K562 (cell line): Measurements from ENCODE around the gene ERVH48-1. TPM values are rescaled to one million over a fixed set of nuclear protein-coding genes. Genes with fewer than 3 reads are reported as not detected.

ENCODE experiments used
- CHD4 ChIP-seq: fragments of 200-600 bp; sonication (generic); IDR thresholded peaks from 3 replicates; pipeline ENCODE4 v1.6.1; 2012; ENCODE audit warnings: low read depth, mild to moderate bottlenecking, mixed read lengths, low read length, inconsistent platforms; ENCODE audit not compliant: insufficient read depth, insufficient replicate concordance, poor library complexity, severe bottlenecking
- DIDO1 ChIP-seq: fragments of 450-650 bp; IDR thresholded peaks from 2 replicates; pipeline ENCODE4 v1.6.1; 2016; ENCODE audit warnings: low read depth, missing biosample characterization, missing genetic modification characterization
- EHMT2 ChIP-seq: fragments of 450-650 bp; IDR thresholded peaks from 2 replicates; pipeline ENCODE4 v1.6.1; 2018; ENCODE audit warnings: antibody characterized with exemption
- ESRRB ChIP-seq: fragments of 250-450 bp; sonication (Bioruptor Pico); IDR thresholded peaks from 2 replicates; pipeline ENCODE4 v1.5.0; 2020; ENCODE audit warnings: mild to moderate bottlenecking, moderate library complexity, borderline replicate concordance
- KAT8 ChIP-seq: fragments of 450-650 bp; IDR thresholded peaks from 2 replicates; pipeline ENCODE4 v1.6.1; 2016; ENCODE audit warnings: low read depth, mild to moderate bottlenecking
- OTX1 ChIP-seq: fragments of 450-650 bp; formaldehyde crosslinking; IDR thresholded peaks from 2 replicates; pipeline ENCODE4 v1.4.0; 2022; ENCODE audit warnings: mild to moderate bottlenecking
- SLC30A9 ChIP-seq: fragments of 250-450 bp; sonication (Bioruptor Pico); IDR thresholded peaks from 2 replicates; pipeline ENCODE4 v1.8.0; 2022; ENCODE audit warnings: mild to moderate bottlenecking, moderate library complexity
- WHSC1 ChIP-seq: IDR thresholded peaks from one replicate; pipeline ENCODE4 v1.6.1; 2012; ENCODE audit warnings: low read length, control low read depth, inconsistent platforms
- ZNF253 ChIP-seq: fragments of 250-450 bp; sonication (Bioruptor Pico); conservative IDR thresholded peaks from 2 replicates; pipeline ENCODE4 v1.6.1; 2021; ENCODE audit warnings: mild to moderate bottlenecking
- ZNF695 ChIP-seq: fragments of 450-650 bp; formaldehyde crosslinking; IDR thresholded peaks from 2 replicates; pipeline ENCODE4 v1.4.0; 2020; ENCODE audit warnings: mild to moderate bottlenecking, moderate library complexity
- polyA plus RNA-seq, 8 experiments: library from polyadenylated mRNA; depleted of rRNA in 4 of 8; stranded (reverse) in 5 of 8; unstranded in 3 of 8; fragments of >200 nt; fragmentation: Nextera tagmentation in 2 of 8; fragmentation: Illumina TruSeq in 1 of 8; extraction: Ambion mirVana in 2 of 8; extraction: Trizol in 1 of 8; gene quantifications; 2 replicates each; pipeline versions ENCODE4 v1.2.1 to v1.2.3, GENCODE V29; 2011 to 2014; ENCODE audit warnings: inconsistent platforms in 1 of 8, missing spikeins in 1 of 8
- total RNA-seq, 7 experiments: library from RNA; depleted of rRNA in 6 of 7; stranded (reverse); fragments of >200 nt in 6 of 7; fragmentation: Illumina TruSeq in 2 of 7; extraction: Trizol in 2 of 7; gene quantifications; 2 replicates each; pipeline versions ENCODE4 v1.2.1 to v1.2.3, GENCODE V29; 2011 to 2021; ENCODE audit warnings: low replicate concordance in 1 of 7
- TF ChIP-seq, protein P1 (sequence below): sonication (generic); formaldehyde crosslinking; IDR thresholded peaks from 2 replicates; pipeline ENCODE4 v1.8.0; 2023; ENCODE audit warnings: mild to moderate bottlenecking, missing genetic modification reagents
- TF ChIP-seq, protein P2 (sequence below): sonication (generic); formaldehyde crosslinking; IDR thresholded peaks from 2 replicates; pipeline ENCODE4 v1.8.0; 2022; ENCODE audit warnings: mild to moderate bottlenecking, low read depth, missing genetic modification reagents
- TF ChIP-seq, protein P3 (sequence below): fragments of 450-650 bp; formaldehyde crosslinking; IDR thresholded peaks from 2 replicates; pipeline ENCODE4 v1.4.0; 2022; ENCODE audit warnings: mild to moderate bottlenecking, moderate library complexity
- TF ChIP-seq, protein P4 (sequence below), 2 experiments: fragments of 450-650 bp in 1 of 2; sonication (generic) in 1 of 2; formaldehyde crosslinking in 1 of 2; IDR thresholded peaks; 2 replicates each; pipeline versions ENCODE4 v1.7.1 to v1.9.0; 2016 to 2022; ENCODE audit warnings: inconsistent platforms in 1 of 2, mild to moderate bottlenecking in 1 of 2, missing genetic modification reagents in 1 of 2

Gene ERVH48-1
- total and polyA plus RNA-seq, 9 of the 15 experiments (the other 6 are each of a cell fraction or from before 2014, with no cell fraction given) = 0.08 to 0.49 (median 0.16) TPM; not detected in 3

DNA sequence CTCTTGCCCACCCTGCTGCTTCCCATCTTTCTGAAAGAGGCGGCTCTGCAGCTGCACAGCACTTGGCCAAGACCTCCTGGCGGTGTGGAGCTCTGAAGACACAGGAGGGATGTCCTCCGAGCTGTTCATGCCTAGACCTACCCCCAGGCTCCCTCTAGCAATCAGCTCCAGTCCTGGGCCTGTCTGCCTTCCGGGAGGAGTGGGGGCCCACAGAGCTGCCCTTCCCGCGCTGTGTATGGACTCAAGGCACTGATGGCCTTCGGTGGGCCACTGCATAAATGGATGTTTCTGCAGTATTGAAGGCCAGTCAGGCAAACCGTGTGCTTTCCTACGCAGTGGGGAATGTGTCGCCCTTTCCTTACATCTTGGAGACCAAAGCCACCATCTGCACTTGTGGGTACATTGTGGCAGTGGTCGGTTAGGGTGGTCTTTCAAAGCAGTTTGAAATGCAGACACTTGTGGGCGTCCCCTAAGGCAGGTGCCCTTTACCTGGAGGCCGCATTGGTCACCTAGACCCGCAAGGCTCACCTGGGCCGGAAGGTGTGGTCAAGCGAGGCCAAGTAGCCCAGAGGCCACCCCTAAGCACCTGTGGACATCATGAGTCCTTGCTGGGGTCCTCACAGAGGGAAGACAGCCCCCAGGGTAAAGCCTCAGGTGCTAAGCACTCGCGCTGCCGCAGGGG, 48.0 kb upstream of the ERVH48-1 start (continued):
- TF ChIP-seq, protein P1, sequence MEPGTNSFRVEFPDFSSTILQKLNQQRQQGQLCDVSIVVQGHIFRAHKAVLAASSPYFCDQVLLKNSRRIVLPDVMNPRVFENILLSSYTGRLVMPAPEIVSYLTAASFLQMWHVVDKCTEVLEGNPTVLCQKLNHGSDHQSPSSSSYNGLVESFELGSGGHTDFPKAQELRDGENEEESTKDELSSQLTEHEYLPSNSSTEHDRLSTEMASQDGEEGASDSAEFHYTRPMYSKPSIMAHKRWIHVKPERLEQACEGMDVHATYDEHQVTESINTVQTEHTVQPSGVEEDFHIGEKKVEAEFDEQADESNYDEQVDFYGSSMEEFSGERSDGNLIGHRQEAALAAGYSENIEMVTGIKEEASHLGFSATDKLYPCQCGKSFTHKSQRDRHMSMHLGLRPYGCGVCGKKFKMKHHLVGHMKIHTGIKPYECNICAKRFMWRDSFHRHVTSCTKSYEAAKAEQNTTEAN = no peak
- TF ChIP-seq SLC30A9 (CRISPR knock-in tag) = no peak
- no peak for TF ChIP-seq KAT8
- TF ChIP-seq, protein P2, sequence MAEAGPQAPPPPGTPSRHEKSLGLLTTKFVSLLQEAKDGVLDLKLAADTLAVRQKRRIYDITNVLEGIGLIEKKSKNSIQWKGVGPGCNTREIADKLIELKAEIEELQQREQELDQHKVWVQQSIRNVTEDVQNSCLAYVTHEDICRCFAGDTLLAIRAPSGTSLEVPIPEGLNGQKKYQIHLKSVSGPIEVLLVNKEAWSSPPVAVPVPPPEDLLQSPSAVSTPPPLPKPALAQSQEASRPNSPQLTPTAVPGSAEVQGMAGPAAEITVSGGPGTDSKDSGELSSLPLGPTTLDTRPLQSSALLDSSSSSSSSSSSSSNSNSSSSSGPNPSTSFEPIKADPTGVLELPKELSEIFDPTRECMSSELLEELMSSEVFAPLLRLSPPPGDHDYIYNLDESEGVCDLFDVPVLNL = no peak
- TF ChIP-seq OTX1 (CRISPR knock-in tag) = 0 out of 2 replicates have a peak, but pooled peaks have one; percentile 10
- TF ChIP-seq, protein P3, sequence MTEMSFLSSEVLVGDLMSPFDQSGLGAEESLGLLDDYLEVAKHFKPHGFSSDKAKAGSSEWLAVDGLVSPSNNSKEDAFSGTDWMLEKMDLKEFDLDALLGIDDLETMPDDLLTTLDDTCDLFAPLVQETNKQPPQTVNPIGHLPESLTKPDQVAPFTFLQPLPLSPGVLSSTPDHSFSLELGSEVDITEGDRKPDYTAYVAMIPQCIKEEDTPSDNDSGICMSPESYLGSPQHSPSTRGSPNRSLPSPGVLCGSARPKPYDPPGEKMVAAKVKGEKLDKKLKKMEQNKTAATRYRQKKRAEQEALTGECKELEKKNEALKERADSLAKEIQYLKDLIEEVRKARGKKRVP (CRISPR knock-in tag) = 0 out of 2 replicates have a peak, but pooled peaks have one; percentile 26
- no peak for TF ChIP-seq ZNF695 (CRISPR knock-in tag)
- peak; percentile 58 for TF ChIP-seq WHSC1
- no peak for TF ChIP-seq DIDO1 (tag)
- TF ChIP-seq, protein P4, sequence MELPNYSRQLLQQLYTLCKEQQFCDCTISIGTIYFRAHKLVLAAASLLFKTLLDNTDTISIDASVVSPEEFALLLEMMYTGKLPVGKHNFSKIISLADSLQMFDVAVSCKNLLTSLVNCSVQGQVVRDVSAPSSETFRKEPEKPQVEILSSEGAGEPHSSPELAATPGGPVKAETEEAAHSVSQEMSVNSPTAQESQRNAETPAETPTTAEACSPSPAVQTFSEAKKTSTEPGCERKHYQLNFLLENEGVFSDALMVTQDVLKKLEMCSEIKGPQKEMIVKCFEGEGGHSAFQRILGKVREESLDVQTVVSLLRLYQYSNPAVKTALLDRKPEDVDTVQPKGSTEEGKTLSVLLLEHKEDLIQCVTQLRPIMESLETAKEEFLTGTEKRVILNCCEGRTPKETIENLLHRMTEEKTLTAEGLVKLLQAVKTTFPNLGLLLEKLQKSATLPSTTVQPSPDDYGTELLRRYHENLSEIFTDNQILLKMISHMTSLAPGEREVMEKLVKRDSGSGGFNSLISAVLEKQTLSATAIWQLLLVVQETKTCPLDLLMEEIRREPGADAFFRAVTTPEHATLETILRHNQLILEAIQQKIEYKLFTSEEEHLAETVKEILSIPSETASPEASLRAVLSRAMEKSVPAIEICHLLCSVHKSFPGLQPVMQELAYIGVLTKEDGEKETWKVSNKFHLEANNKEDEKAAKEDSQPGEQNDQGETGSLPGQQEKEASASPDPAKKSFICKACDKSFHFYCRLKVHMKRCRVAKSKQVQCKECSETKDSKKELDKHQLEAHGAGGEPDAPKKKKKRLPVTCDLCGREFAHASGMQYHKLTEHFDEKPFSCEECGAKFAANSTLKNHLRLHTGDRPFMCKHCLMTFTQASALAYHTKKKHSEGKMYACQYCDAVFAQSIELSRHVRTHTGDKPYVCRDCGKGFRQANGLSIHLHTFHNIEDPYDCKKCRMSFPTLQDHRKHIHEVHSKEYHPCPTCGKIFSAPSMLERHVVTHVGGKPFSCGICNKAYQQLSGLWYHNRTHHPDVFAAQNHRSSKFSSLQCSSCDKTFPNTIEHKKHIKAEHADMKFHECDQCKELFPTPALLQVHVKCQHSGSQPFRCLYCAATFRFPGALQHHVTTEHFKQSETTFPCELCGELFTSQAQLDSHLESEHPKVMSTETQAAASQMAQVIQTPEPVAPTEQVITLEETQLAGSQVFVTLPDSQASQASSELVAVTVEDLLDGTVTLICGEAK (IDR thresholded peaks at IDR 0.05) = 0 out of 2 replicates have a peak, but pooled peaks have one; percentile 45
- TF ChIP-seq, protein P4 (CRISPR knock-in tag; IDR thresholded peaks at IDR 0.05) = no peak
- no peak for TF ChIP-seq ESRRB
- no peak for TF ChIP-seq ZNF253 (CRISPR knock-in tag)
- no peak; the same call in 1 of the 2 replicates for TF ChIP-seq EHMT2
- peak; percentile 76 for TF ChIP-seq CHD4
